ENCODE data around the gene PIP4K2A. TPM values are rescaled to one million over a fixed set of nuclear protein-coding genes. Genes with fewer than 3 reads are reported as not detected.

Gene PIP4K2A
- total and polyA plus RNA-seq, 2 experiments from 2014 or later: 16.5 to 31.1 TPM

DNA sequence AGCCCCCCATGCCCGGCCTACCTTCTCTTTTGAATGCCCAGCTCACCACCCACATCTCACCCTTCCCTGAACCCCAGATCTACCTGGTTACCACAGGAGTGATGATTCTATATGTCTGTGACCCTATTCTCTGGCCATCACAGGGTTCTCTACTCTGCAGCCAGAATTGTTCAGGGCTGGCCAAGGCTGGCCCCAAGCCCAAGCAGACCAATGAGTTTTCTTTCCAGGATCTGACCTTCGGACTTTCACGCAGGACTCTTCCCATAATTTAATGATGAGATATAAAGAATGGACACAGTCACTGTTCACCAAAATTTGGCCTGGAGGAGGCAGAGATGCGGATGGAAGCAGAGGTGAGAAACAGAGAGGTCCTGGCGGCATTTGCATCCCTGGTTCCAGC is 72.6 kb downstream of the PIP4K2A start:
- Histone ChIP-seq H3K27ac (no peak overlapping the region), H3K27me3 (no peaks in the 10 kb centered on the region), H4K20me1 (ENCODE audit: insufficient read depth, poor library complexity, severe bottlenecking) (no peaks in the 10 kb centered on the region), H3K9me2 (replicated peaks; ENCODE audit: insufficient read depth) (no peaks in the 10 kb centered on the region), H3K4me2 (no peak overlapping the region), H3K79me2 (peaks cover 49% of the 10 kb centered on the region), H3K4me3 (no peak overlapping the region), H2AFZ (no peak overlapping the region), H3K4me1 (ENCODE audit: insufficient read depth) (no peaks in the 10 kb centered on the region), H3K36me3 (replicated peaks; ENCODE audit: insufficient read depth, low read depth) (no peaks in the 10 kb centered on the region), H3K9me3 (ENCODE audit: low read depth) (no peaks in the 10 kb centered on the region)
- DNase-seq (ENCODE audit: low spot score): no peak
- 95% methylated on average over 5 of the region's 5 CpGs for WGBS (ENCODE audit: low lambda C conversion rate, missing lambda C conversion rate)
- TF ChIP-seq EZH2phosphoT487 (IDR thresholded peaks at IDR 0.05; ENCODE audit: low read depth, severe bottlenecking, unreplicated experiment): no peak
- TF ChIP-seq, protein P1, sequence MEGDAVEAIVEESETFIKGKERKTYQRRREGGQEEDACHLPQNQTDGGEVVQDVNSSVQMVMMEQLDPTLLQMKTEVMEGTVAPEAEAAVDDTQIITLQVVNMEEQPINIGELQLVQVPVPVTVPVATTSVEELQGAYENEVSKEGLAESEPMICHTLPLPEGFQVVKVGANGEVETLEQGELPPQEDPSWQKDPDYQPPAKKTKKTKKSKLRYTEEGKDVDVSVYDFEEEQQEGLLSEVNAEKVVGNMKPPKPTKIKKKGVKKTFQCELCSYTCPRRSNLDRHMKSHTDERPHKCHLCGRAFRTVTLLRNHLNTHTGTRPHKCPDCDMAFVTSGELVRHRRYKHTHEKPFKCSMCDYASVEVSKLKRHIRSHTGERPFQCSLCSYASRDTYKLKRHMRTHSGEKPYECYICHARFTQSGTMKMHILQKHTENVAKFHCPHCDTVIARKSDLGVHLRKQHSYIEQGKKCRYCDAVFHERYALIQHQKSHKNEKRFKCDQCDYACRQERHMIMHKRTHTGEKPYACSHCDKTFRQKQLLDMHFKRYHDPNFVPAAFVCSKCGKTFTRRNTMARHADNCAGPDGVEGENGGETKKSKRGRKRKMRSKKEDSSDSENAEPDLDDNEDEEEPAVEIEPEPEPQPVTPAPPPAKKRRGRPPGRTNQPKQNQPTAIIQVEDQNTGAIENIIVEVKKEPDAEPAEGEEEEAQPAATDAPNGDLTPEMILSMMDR (IDR thresholded peaks at IDR 0.05; ENCODE audit: poor library complexity): no peak
- no peak for TF ChIP-seq EZH2 (IDR thresholded peaks at IDR 0.05; ENCODE audit: borderline replicate concordance)

DNA sequence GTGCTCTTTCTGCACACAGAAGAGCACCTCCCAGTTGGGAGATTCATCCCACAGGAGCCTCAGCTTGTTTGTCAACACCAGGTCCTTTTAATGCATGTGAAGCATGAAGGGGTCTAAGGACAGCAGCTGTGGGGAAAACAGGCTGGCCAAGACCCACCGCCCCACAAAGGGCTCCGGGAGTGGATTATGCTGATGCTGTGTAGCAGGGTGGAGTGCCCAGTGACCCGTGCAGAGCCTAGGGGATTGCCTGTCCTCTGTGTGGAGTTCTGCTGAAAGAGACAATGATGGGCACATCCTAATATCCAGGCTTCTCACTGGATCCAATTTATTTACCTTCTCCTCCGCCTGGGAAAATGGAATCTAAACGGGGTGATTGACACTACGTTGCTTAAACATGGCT is 74.0 kb downstream of the PIP4K2A start:
- Histone ChIP-seq H3K9me2 (replicated peaks; ENCODE audit: insufficient read depth) (no peaks in the 10 kb centered on the region), H3K4me1 (ENCODE audit: insufficient read depth) (no peaks in the 10 kb centered on the region), H3K9me3 (ENCODE audit: low read depth) (no peaks in the 10 kb centered on the region), H3K27me3 (no peaks in the 10 kb centered on the region), H3K79me2 (peaks cover 50% of the 10 kb centered on the region), H3K27ac (no peak overlapping the region), H2AFZ (no peak overlapping the region), H4K20me1 (ENCODE audit: insufficient read depth, poor library complexity, severe bottlenecking) (no peaks in the 10 kb centered on the region), H3K4me3 (no peak overlapping the region), H3K4me2 (no peak overlapping the region), H3K36me3 (replicated peaks; ENCODE audit: insufficient read depth, low read depth) (no peaks in the 10 kb centered on the region)
- 88% methylated on average over 6 of the region's 6 CpGs for whole genome bisulfite sequencing (ENCODE audit: low lambda C conversion rate, missing lambda C conversion rate)
- TF ChIP-seq EZH2phosphoT487 (IDR thresholded peaks at IDR 0.05; ENCODE audit: low read depth, severe bottlenecking, unreplicated experiment) (no peak), EZH2 (IDR thresholded peaks at IDR 0.05; ENCODE audit: borderline replicate concordance) (no peak)
- TF ChIP-seq, protein P1 (IDR thresholded peaks at IDR 0.05; ENCODE audit: poor library complexity): no peak
- no peak for DNase-seq (ENCODE audit: low spot score)

DNA sequence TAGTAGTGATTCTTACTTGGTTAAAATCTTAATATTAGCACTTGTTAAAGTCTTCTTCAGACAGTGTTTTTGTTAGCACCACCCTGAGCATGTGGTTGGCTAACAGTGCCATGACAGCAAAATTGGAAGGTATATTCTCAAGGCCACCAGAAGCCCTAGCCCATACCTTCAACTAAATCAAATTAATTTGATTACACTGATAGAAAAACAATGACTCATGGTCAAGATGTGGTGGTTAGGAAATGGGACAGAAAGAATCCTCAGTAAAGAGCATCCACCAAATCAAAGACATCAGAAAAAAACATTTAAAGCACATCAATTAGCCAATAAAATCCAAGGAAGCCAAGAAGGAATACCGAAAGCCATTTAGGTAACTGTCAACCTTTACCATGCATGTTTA is 75.5 kb downstream of the PIP4K2A start:
- WGBS (ENCODE audit: low lambda C conversion rate, missing lambda C conversion rate): 94% methylated on average over 1 of the region's 1 CpG
- H4K20me1 ChIP-seq (ENCODE audit: insufficient read depth, poor library complexity, severe bottlenecking): no peaks in the 10 kb centered on the region

More for the DNA sequence above, 75.5 kb downstream of the PIP4K2A start:
- Histone ChIP-seq H3K9me2 (replicated peaks; ENCODE audit: insufficient read depth) (no peaks in the 10 kb centered on the region), H3K27me3 (no peaks in the 10 kb centered on the region), H3K79me2 (peaks cover 44% of the 10 kb centered on the region), H3K27ac (no peak overlapping the region), H3K36me3 (replicated peaks; ENCODE audit: insufficient read depth, low read depth) (no peaks in the 10 kb centered on the region), H2AFZ (no peak overlapping the region), H3K4me1 (ENCODE audit: insufficient read depth) (no peaks in the 10 kb centered on the region), H3K4me2 (no peak overlapping the region), H3K4me3 (no peak overlapping the region), H3K9me3 (ENCODE audit: low read depth) (no peaks in the 10 kb centered on the region)
- no peak for DNase-seq (ENCODE audit: low spot score)
- TF ChIP-seq, protein P1 (IDR thresholded peaks at IDR 0.05; ENCODE audit: poor library complexity): no peak
- TF ChIP-seq EZH2 (IDR thresholded peaks at IDR 0.05; ENCODE audit: borderline replicate concordance): no peak
- TF ChIP-seq EZH2phosphoT487 (IDR thresholded peaks at IDR 0.05; ENCODE audit: low read depth, severe bottlenecking, unreplicated experiment): no peak
